Hepatocyte (in vitro differentiated cells): Measurements from ENCODE around the gene CDH4.

Experiments used
- EZH2 ChIP-seq: fragments of 200-600 bp; sonication (generic); IDR thresholded peaks from 2 replicates; pipeline ENCODE4 v1.6.1; 2016; ENCODE audit warnings: antibody characterized with exemption, mild to moderate bottlenecking, borderline replicate concordance
- EZH2phosphoT487 ChIP-seq: fragments of 200-600 bp; sonication (generic); IDR thresholded peaks from one replicate; pipeline ENCODE4 v1.6.1; 2018; ENCODE audit warnings: antibody characterized with exemption, mild to moderate bottlenecking, low read depth, moderate library complexity; ENCODE audit not compliant: unreplicated experiment, severe bottlenecking
- TF ChIP-seq, protein P1 (sequence below): fragments of 200-600 bp; sonication (generic); IDR thresholded peaks from 2 replicates; pipeline ENCODE4 v1.5.1; 2016; ENCODE audit warnings: antibody characterized with exemption, mild to moderate bottlenecking; ENCODE audit not compliant: poor library complexity

DNA sequence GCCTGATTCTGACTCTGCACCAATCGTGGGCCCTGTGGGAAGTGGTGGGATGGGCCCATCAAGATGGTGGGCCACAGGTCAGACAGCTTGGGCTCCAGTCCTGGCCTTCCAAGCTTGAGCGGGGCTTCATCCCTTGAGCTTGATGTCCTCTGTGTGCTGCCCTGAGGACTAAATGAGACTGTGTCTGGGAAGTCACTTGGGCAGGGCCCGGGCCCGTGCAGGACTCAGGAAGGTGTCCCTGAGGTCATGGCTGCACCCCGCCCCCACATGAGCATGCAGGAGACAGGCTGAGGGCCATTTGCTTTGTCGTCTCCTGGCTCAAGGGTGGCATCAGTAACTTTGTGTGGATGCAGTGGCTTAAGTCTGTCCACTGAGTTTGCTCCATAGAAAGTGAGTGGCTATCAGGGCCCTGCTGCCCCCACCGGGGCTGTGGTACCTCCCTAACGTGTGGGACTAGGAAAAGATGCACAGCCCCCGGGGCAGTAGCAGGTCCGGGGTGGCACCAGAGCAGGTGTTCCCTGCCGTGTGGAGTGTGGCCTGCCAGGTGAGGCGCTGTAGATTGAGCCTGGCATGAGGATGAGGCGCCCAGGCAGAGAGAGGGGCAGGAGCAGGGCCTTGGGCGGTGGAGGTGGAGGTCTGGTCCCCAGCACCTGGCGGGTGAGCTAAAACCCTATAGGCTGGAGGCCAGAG is 515.0 kb downstream of the CDH4 start:
- TF ChIP-seq, protein P1, sequence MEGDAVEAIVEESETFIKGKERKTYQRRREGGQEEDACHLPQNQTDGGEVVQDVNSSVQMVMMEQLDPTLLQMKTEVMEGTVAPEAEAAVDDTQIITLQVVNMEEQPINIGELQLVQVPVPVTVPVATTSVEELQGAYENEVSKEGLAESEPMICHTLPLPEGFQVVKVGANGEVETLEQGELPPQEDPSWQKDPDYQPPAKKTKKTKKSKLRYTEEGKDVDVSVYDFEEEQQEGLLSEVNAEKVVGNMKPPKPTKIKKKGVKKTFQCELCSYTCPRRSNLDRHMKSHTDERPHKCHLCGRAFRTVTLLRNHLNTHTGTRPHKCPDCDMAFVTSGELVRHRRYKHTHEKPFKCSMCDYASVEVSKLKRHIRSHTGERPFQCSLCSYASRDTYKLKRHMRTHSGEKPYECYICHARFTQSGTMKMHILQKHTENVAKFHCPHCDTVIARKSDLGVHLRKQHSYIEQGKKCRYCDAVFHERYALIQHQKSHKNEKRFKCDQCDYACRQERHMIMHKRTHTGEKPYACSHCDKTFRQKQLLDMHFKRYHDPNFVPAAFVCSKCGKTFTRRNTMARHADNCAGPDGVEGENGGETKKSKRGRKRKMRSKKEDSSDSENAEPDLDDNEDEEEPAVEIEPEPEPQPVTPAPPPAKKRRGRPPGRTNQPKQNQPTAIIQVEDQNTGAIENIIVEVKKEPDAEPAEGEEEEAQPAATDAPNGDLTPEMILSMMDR: no peak
- TF ChIP-seq EZH2 (no peak), EZH2phosphoT487 (no peak)
